ENCODE results near the gene RTKN. TPM values are rescaled to one million over a fixed set of nuclear protein-coding genes. Genes with fewer than 3 reads are reported as not detected.
A peak's percentile ranks its signal among the peaks of the same experiment; 100 is the strongest.

Gene RTKN
- total and polyA plus RNA-seq, 7 experiments from 2014 or later, result 0.26 to 1.5 (median 0.97) TPM; not detected in 2

GRCh38 chr2:74482801-74483674, 41.3 kb upstream of the RTKN start, which contains the start of the genes CCDC142 and TTC31:
CCDC142 (minus strand) TSS chr2:74482998; CDS start chr2:74482837, 161 bp downstream.
TTC31 (plus strand) TSS chr2:74483081; CDS start chr2:74483096, 15 bp downstream.
- POLR2A ChIA-PET, result interaction anchor here (0.8 to 6.9 kb wide), 25 partner anchors 9 to 746 kb away, joined by 3 to 197 read pairs (median 5); partner anchors contain the start of genes AUP1, C2orf81, HTRA2 and INO80B
- H3K9me3 Mint-ChIP-seq, result no peaks in the 10 kb centered on the region
- H3K27me3 ChIP-seq (ENCODE audit: control insufficient read depth in 2 of 2, insufficient read depth in 2 of 2, low read length in 2 of 2), result no peaks in the 10 kb centered on the region
- H3K36me3 Mint-ChIP-seq, result peaks cover 4 to 22% (median 12%) of the 10 kb centered on the region in 5 donors
- H3K27ac Mint-ChIP-seq, result peak within 1 kb of the TSS; percentile 93 to 100 (median 99)
- peak within 1 kb of the TSS; percentile 91 to 100 (median 98) for H3K4me3 Mint-ChIP-seq
- H3K4me3 ChIP-seq (ENCODE audit: low read length), result peak within 1 kb of the TSS; percentile 99
- H3K27ac ChIP-seq (ENCODE audit: low read depth, low read length), result peak within 1 kb of the TSS; percentile 85
- no peaks in the 10 kb centered on the region for H3K27me3 Mint-ChIP-seq
- peaks cover 21 to 59% (median 41%) of the 10 kb centered on the region in 7 donors for H3K4me1 Mint-ChIP-seq
- H3K36me3 ChIP-seq (ENCODE audit: control insufficient read depth in 2 of 3, insufficient read depth in 3 of 3, low read length in 3 of 3), result peaks cover 0 to 36% (median 0%) of the 10 kb centered on the region in 3 experiments
- H3K4me1 ChIP-seq (ENCODE audit: control insufficient read depth in 2 of 2, insufficient read depth in 2 of 2, low read length in 2 of 2), result peaks cover 22 to 26% of the 10 kb centered on the region in 2 donors
- intact Hi-C loops (cut with micrococcal nuclease), result loop anchor here (1.0 to 10.0 kb wide), 18 partner anchors 11 to 1248 kb away; partner anchors contain the start of genes AUP1 (in 2 of the 2), C2orf81 (in 2 of the 2), HTRA2 (in 2 of the 2) and MRPL53 (in 2 of the 2)
- H3K9me3 ChIP-seq (ENCODE audit: control insufficient read depth in 2 of 3, low read length in 3 of 3), result no peaks in the 10 kb centered on the region
- CTCF ChIA-PET, result interaction anchor here (0.7 to 6.2 kb wide), 16 partner anchors 10 to 104 kb away, joined by 3 to 59 read pairs (median 6); partner anchors contain the start of genes AUP1, DQX1, HTRA2 and INO80B
- DNase-seq (peak; percentile 76 to 96 (median 96)), ATAC-seq (peak; percentile 96)

GRCh38 chr2:74481961-74482800, 40.4 kb upstream of the RTKN start:
- no peaks in the 10 kb centered on the region for H3K27me3 ChIP-seq (ENCODE audit: control insufficient read depth in 2 of 2, insufficient read depth in 2 of 2, low read length in 2 of 2)
- peaks cover 22 to 26% of the 10 kb centered on the region in 2 donors for H3K4me1 ChIP-seq (ENCODE audit: control insufficient read depth in 2 of 2, insufficient read depth in 2 of 2, low read length in 2 of 2)
- peak in 2 of 9 donors; percentile 43 to 71 for DNase-seq
- Mint-ChIP-seq H3K4me1 (peaks cover 24 to 59% (median 44%) of the 10 kb centered on the region in 7 donors), H3K9me3 (no peaks in the 10 kb centered on the region), H3K27me3 (no peaks in the 10 kb centered on the region), H3K27ac (peak overlapping the region; percentile 93 to 100 (median 99)), H3K36me3 (peaks cover 4 to 26% (median 13%) of the 10 kb centered on the region in 5 donors), H3K4me3 (peak overlapping the region; percentile 91 to 100 (median 98))
- ChIA-PET POLR2A (interaction anchor here (0.8 to 6.9 kb wide), 23 partner anchors 8 to 745 kb away, joined by 3 to 197 read pairs (median 4); partner anchors contain the start of genes AUP1, C2orf81, HTRA2 and INO80B), CTCF (interaction anchor here (0.6 to 6.2 kb wide), 16 partner anchors 9 to 162 kb away, joined by 3 to 59 read pairs (median 6); partner anchors contain the start of genes AUP1, DQX1, HTRA2 and INO80B)
- intact Hi-C loops (cut with micrococcal nuclease), result loop anchor here (2.0 to 10.0 kb wide), 3 partner anchors 47 to 1247 kb away; partner anchors contain the start of genes AUP1 (in 1 of the 2), CCT7 (in 1 of the 2), HTRA2 (in 1 of the 2) and PRADC1 (in 1 of the 2)
- peak overlapping the region; percentile 99 for H3K4me3 ChIP-seq (ENCODE audit: low read length)
- ATAC-seq, result peak; percentile 50
- H3K9me3 ChIP-seq (ENCODE audit: control insufficient read depth in 2 of 3, low read length in 3 of 3), result no peaks in the 10 kb centered on the region
- peaks cover 0 to 32% (median 0%) of the 10 kb centered on the region in 3 experiments for H3K36me3 ChIP-seq (ENCODE audit: control insufficient read depth in 2 of 3, insufficient read depth in 3 of 3, low read length in 3 of 3)
- H3K27ac ChIP-seq (ENCODE audit: low read depth, low read length), result peak overlapping the region; percentile 85

GRCh38 chr2:74481431-74481830, 39.7 kb upstream of the RTKN start:
- Histone ChIP-seq H3K27ac (ENCODE audit: low read depth, low read length) (peak overlapping the region; percentile 85), H3K27me3 (ENCODE audit: control insufficient read depth in 2 of 2, insufficient read depth in 2 of 2, low read length in 2 of 2) (no peaks in the 10 kb centered on the region), H3K36me3 (ENCODE audit: control insufficient read depth in 2 of 3, insufficient read depth in 3 of 3, low read length in 3 of 3) (peaks cover 0 to 28% (median 0%) of the 10 kb centered on the region in 3 experiments), H3K4me3 (ENCODE audit: low read length) (peak overlapping the region; percentile 99), H3K4me1 (ENCODE audit: control insufficient read depth in 2 of 2, insufficient read depth in 2 of 2, low read length in 2 of 2) (peaks cover 22 to 26% of the 10 kb centered on the region in 2 donors), H3K9me3 (ENCODE audit: control insufficient read depth in 2 of 3, low read length in 3 of 3) (no peaks in the 10 kb centered on the region)
- H3K27me3 Mint-ChIP-seq, result no peaks in the 10 kb centered on the region
- peak overlapping the region; percentile 91 to 100 (median 98) for H3K4me3 Mint-ChIP-seq
- peaks cover 4 to 21% (median 8%) of the 10 kb centered on the region in 5 donors for H3K36me3 Mint-ChIP-seq
- intact Hi-C loops (cut with micrococcal nuclease), result loop anchor here in 1 of 2 donors (10.0 kb wide), 1 partner anchor 1247 kb away; the partner anchor contains the start of genes CCT7 and PRADC1
- DNase-seq (no peak), ATAC-seq (no peak)
- ChIA-PET CTCF (interaction anchor here (0.6 to 6.2 kb wide), 8 partner anchors 8 to 163 kb away, joined by 3 to 59 read pairs (median 10); partner anchors contain the start of genes MRPL53 and WBP1), POLR2A (interaction anchor here (0.9 to 6.9 kb wide), 14 partner anchors 7 to 117 kb away, joined by 3 to 197 read pairs (median 11); partner anchors contain the start of genes AUP1, HTRA2, INO80B and MRPL53)
- H3K27ac Mint-ChIP-seq, result peak overlapping the region in 1 of 9 donors; percentile 9
- H3K4me1 Mint-ChIP-seq, result peaks cover 24 to 53% (median 39%) of the 10 kb centered on the region in 7 donors
- no peaks in the 10 kb centered on the region for H3K9me3 Mint-ChIP-seq

GRCh38 chr2:74474899-74475298, 33.2 kb upstream of the RTKN start:
- peak overlapping the region in 1 of 9 donors; percentile 14 for H3K27ac Mint-ChIP-seq
- Histone ChIP-seq H3K9me3 (ENCODE audit: control insufficient read depth in 2 of 3, low read length in 3 of 3) (no peaks in the 10 kb centered on the region), H3K27ac (ENCODE audit: low read depth, low read length) (no peak overlapping the region), H3K4me3 (ENCODE audit: low read length) (no peak overlapping the region), H3K36me3 (ENCODE audit: control insufficient read depth in 2 of 3, insufficient read depth in 3 of 3, low read length in 3 of 3) (peaks cover 0 to 18% (median 4%) of the 10 kb centered on the region in 3 experiments), H3K4me1 (ENCODE audit: control insufficient read depth in 2 of 2, insufficient read depth in 2 of 2, low read length in 2 of 2) (peaks cover 14 to 19% of the 10 kb centered on the region in 2 donors), H3K27me3 (ENCODE audit: control insufficient read depth in 2 of 2, insufficient read depth in 2 of 2, low read length in 2 of 2) (no peaks in the 10 kb centered on the region)
- peaks cover 0 to 32% (median 9%) of the 10 kb centered on the region in 5 donors for H3K36me3 Mint-ChIP-seq
- ChIA-PET POLR2A (interaction anchor here (1.7 to 6.6 kb wide), 2 partner anchors 7 to 17 kb away, joined by 12 to 177 read pairs; partner anchors contain the start of genes CCDC142, INO80B, TTC31 and WBP1), CTCF (interaction anchor here (0.8 to 1.6 kb wide), 3 partner anchors 17 to 20 kb away, joined by 3 to 4 read pairs (median 3); partner anchors contain the start of genes INO80B and WBP1)
- H3K4me1 Mint-ChIP-seq, result peaks cover 12 to 40% (median 31%) of the 10 kb centered on the region in 7 donors
- ATAC-seq (no peak), DNase-seq (no peak)
- H3K4me3 Mint-ChIP-seq, result no peak overlapping the region
- H3K27me3 Mint-ChIP-seq, result no peaks in the 10 kb centered on the region
- intact Hi-C loops (cut with micrococcal nuclease), result no loop called here
- H3K9me3 Mint-ChIP-seq, result peaks cover 0 to 7% (median 0%) of the 10 kb centered on the region in 11 donors

- intact Hi-C loops (cut with micrococcal nuclease), result no loop called here
- peaks cover 0 to 14% (median 4%) of the 10 kb centered on the region in 3 experiments for H3K36me3 ChIP-seq (ENCODE audit: control insufficient read depth in 2 of 3, insufficient read depth in 3 of 3, low read length in 3 of 3)
- DNase-seq, result no peak
- H3K9me3 Mint-ChIP-seq, result peaks cover 0 to 7% (median 0%) of the 10 kb centered on the region in 11 donors
- POLR2A ChIA-PET, result interaction anchor here (1.3 to 6.6 kb wide), 3 partner anchors 8 to 61 kb away, joined by 5 to 177 read pairs (median 12); partner anchors contain the start of genes CCDC142, INO80B, TTC31 and WBP1
- H3K4me1 ChIP-seq (ENCODE audit: control insufficient read depth in 2 of 2, insufficient read depth in 2 of 2, low read length in 2 of 2), result peaks cover 14 to 19% of the 10 kb centered on the region in 2 donors
- no peaks in the 10 kb centered on the region for H3K27me3 ChIP-seq (ENCODE audit: control insufficient read depth in 2 of 2, insufficient read depth in 2 of 2, low read length in 2 of 2)
- H3K27me3 Mint-ChIP-seq, result no peaks in the 10 kb centered on the region
- CTCF ChIA-PET, result interaction anchor here (0.8 to 1.6 kb wide), 3 partner anchors 16 to 19 kb away, joined by 3 to 4 read pairs (median 3); partner anchors contain the start of genes INO80B and WBP1
- H3K4me3 Mint-ChIP-seq, result peak overlapping the region in 2 of 10 donors; percentile 48 to 88
- no peaks in the 10 kb centered on the region for H3K9me3 ChIP-seq (ENCODE audit: control insufficient read depth in 2 of 3, low read length in 3 of 3)
- no peak for ATAC-seq
- no peak overlapping the region for H3K27ac ChIP-seq (ENCODE audit: low read depth, low read length)
- peak overlapping the region in 2 of 9 donors; percentile 14 to 38 for H3K27ac Mint-ChIP-seq
- peaks cover 12 to 40% (median 33%) of the 10 kb centered on the region in 7 donors for H3K4me1 Mint-ChIP-seq
- peaks cover 0 to 28% (median 9%) of the 10 kb centered on the region in 5 donors for H3K36me3 Mint-ChIP-seq
- H3K4me3 ChIP-seq (ENCODE audit: low read length), result no peak overlapping the region
Observed at GRCh38 chr2:74474481-74474880, 32.7 kb upstream of the RTKN start.

Data from naive thymus-derived CD4-positive, alpha-beta T cell (primary cell).